HG03196 (cell line): ENCODE measurements around the gene POPDC2.

ENCODE experiments used
- ATAC-seq: cut with Tn5 transposase; IDR thresholded peaks from one replicate; pipeline ENCODE4 v1.9.1; 2021; ENCODE audit not compliant: unreplicated experiment

POPDC2 gene

GRCh38 chr3:119672776-119673175 lies 12.4 kb upstream of the POPDC2 start:
- no peak for ATAC-seq

GRCh38 chr3:119669906-119670570 lies 9.6 kb upstream of the POPDC2 start:
- no peak for ATAC-seq

GRCh38 chr3:119665954-119666559 lies 5.7 kb upstream of the POPDC2 start:
- no peak for ATAC-seq

- no peak for ATAC-seq
These were observed 4.5 kb upstream of the POPDC2 start for GRCh38 chr3:119664850-119665379.

GRCh38 chr3:119664370-119664769 lies 4.0 kb upstream of the POPDC2 start:
- ATAC-seq, result no peak

- ATAC-seq, result no peak
These were observed 3.5 kb upstream of the POPDC2 start for GRCh38 chr3:119663885-119664284.

- ATAC-seq, result no peak
These were observed 2.4 kb upstream of the POPDC2 start for GRCh38 chr3:119662604-119663373.

- ATAC-seq, result no peak
These were observed 640 bp downstream of the POPDC2 start for GRCh38 chr3:119659606-119660291.

- ATAC-seq, result no peak
These were observed 1.4 kb downstream of the POPDC2 start for GRCh38 chr3:119658994-119659393.

GRCh38 chr3:119657887-119658702 lies 2.3 kb downstream of the POPDC2 start:
- ATAC-seq, result peak; percentile 53

GRCh38 chr3:119653876-119654275 lies 6.5 kb downstream of the POPDC2 start:
- no peak for ATAC-seq

GRCh38 chr3:119652306-119653033 lies 7.9 kb downstream of the POPDC2 start:
- no peak for ATAC-seq

- ATAC-seq, result no peak
These were observed 10.6 kb downstream of the POPDC2 start for GRCh38 chr3:119649761-119650160.

GRCh38 chr3:119647843-119648575 lies 12.4 kb downstream of the POPDC2 start:
- no peak for ATAC-seq

- ATAC-seq, result no peak
These were observed 13.2 kb downstream of the POPDC2 start for GRCh38 chr3:119647171-119647570.

GRCh38 chr3:119645813-119646212 lies 14.6 kb downstream of the POPDC2 start:
- no peak for ATAC-seq

- no peak for ATAC-seq
These were observed 15.9 kb downstream of the POPDC2 start for GRCh38 chr3:119644481-119644880.

GRCh38 chr3:119643528-119643927 lies 16.9 kb downstream of the POPDC2 start:
- no peak for ATAC-seq
